ENCODE data around the gene FMO1. TPM values are rescaled to one million over a fixed set of nuclear protein-coding genes. Genes with fewer than 3 reads are reported as not detected.
A peak's percentile ranks its signal among the peaks of the same experiment; 100 is the strongest.

Gene FMO1
- total RNA-seq, 1 experiment from 2014 or later: not detected

- H3K4me3 ChIP-seq (ENCODE audit: low read length): no peak overlapping the region
- H3K36me3 ChIP-seq (ENCODE audit: low read depth, low read length): no peaks in the 10 kb centered on the region
- no peaks in the 10 kb centered on the region for H3K9me2 ChIP-seq (replicated peaks; ENCODE audit: low read length)
- CTCF ChIA-PET: no interaction called here
- H3K9ac ChIP-seq (ENCODE audit: low read length): no peak overlapping the region
- peaks cover 46% of the 10 kb centered on the region for H3K27me3 ChIP-seq (ENCODE audit: low read length)
- H2AFZ ChIP-seq (ENCODE audit: low read length): no peak overlapping the region
- no peak for ATAC-seq
- DNase-seq: peak; percentile 58
- H4K20me1 ChIP-seq (ENCODE audit: low read length): no peaks in the 10 kb centered on the region
- no TSS peak for BruUV-seq (replicated peaks)
- POLR2A ChIA-PET (ENCODE audit: unreplicated experiment): no interaction called here
- H3K4me2 ChIP-seq (ENCODE audit: low read length): no peak overlapping the region
- peaks cover 14% of the 10 kb centered on the region for H3K4me1 ChIP-seq (ENCODE audit: insufficient read depth, low read length)
- no peak for TF ChIP-seq EZH2 (IDR thresholded peaks at IDR 0.05; ENCODE audit: low read length, unreplicated experiment)
- no peaks in the 10 kb centered on the region for H3K79me2 ChIP-seq (ENCODE audit: low read length)
- intact Hi-C loops (cut with micrococcal nuclease): no loop called here
- no peak overlapping the region for H3K27ac ChIP-seq (ENCODE audit: low read length)
- no peaks in the 10 kb centered on the region for H3F3A ChIP-seq (ENCODE audit: low read length, unreplicated experiment)
- no peaks in the 10 kb centered on the region for H3K9me3 ChIP-seq (ENCODE audit: low read length)
Measured at GRCh38 chr1:171256940-171257606, 8.8 kb downstream of the FMO1 start.

GRCh38 chr1:171257607-171258076, 9.3 kb downstream of the FMO1 start:
- no peak overlapping the region for H3K27ac ChIP-seq (ENCODE audit: low read length)
- CTCF ChIA-PET: no interaction called here
- H3K79me2 ChIP-seq (ENCODE audit: low read length): no peaks in the 10 kb centered on the region
- H3K4me2 ChIP-seq (ENCODE audit: low read length): no peak overlapping the region
- POLR2A ChIA-PET (ENCODE audit: unreplicated experiment): no interaction called here
- H3K9me2 ChIP-seq (replicated peaks; ENCODE audit: low read length): no peaks in the 10 kb centered on the region
- no peak for ATAC-seq
- H2AFZ ChIP-seq (ENCODE audit: low read length): no peak overlapping the region
- H3K9ac ChIP-seq (ENCODE audit: low read length): no peak overlapping the region
- peaks cover 46% of the 10 kb centered on the region for H3K27me3 ChIP-seq (ENCODE audit: low read length)
- no peaks in the 10 kb centered on the region for H4K20me1 ChIP-seq (ENCODE audit: low read length)
- no peaks in the 10 kb centered on the region for H3K9me3 ChIP-seq (ENCODE audit: low read length)
- BruUV-seq (replicated peaks): no TSS peak
- H3K36me3 ChIP-seq (ENCODE audit: low read depth, low read length): no peaks in the 10 kb centered on the region
- no peak for DNase-seq
- TF ChIP-seq EZH2 (IDR thresholded peaks at IDR 0.05; ENCODE audit: low read length, unreplicated experiment) (no peak), EZH2phosphoT487 (IDR thresholded peaks at IDR 0.05; ENCODE audit: borderline replicate concordance, low read length) (no peak), CTCF (conservative IDR thresholded peaks at IDR 0.05; ENCODE audit: low read depth, low read length) (no peak)
- intact Hi-C loops (cut with micrococcal nuclease): no loop called here
- H3K4me3 ChIP-seq (ENCODE audit: low read length): no peak overlapping the region
- H3K4me1 ChIP-seq (ENCODE audit: insufficient read depth, low read length): peaks cover 14% of the 10 kb centered on the region
- no peaks in the 10 kb centered on the region for H3F3A ChIP-seq (ENCODE audit: low read length, unreplicated experiment)

- no peak overlapping the region for H3K4me2 ChIP-seq (ENCODE audit: low read length)
- no peak for TF ChIP-seq CTCF (conservative IDR thresholded peaks at IDR 0.05; ENCODE audit: low read depth, low read length)
- no peak for TF ChIP-seq EZH2 (IDR thresholded peaks at IDR 0.05; ENCODE audit: low read length, unreplicated experiment)
- TF ChIP-seq EZH2phosphoT487 (IDR thresholded peaks at IDR 0.05; ENCODE audit: borderline replicate concordance, low read length): no peak
- no peak overlapping the region for H3K27ac ChIP-seq (ENCODE audit: low read length)
- no peak overlapping the region for H3K4me3 ChIP-seq (ENCODE audit: low read length)
- intact Hi-C loops (cut with micrococcal nuclease): no loop called here
- no peaks in the 10 kb centered on the region for H3K36me3 ChIP-seq (ENCODE audit: low read depth, low read length)
- peaks cover 48% of the 10 kb centered on the region for H3K27me3 ChIP-seq (ENCODE audit: low read length)
- no peaks in the 10 kb centered on the region for H3K9me2 ChIP-seq (replicated peaks; ENCODE audit: low read length)
- ChIA-PET POLR2A (ENCODE audit: unreplicated experiment) (no interaction called here), CTCF (no interaction called here)
- H2AFZ ChIP-seq (ENCODE audit: low read length): no peak overlapping the region
- H4K20me1 ChIP-seq (ENCODE audit: low read length): no peaks in the 10 kb centered on the region
- H3K9ac ChIP-seq (ENCODE audit: low read length): no peak overlapping the region
- no TSS peak for BruUV-seq (replicated peaks)
- H3K79me2 ChIP-seq (ENCODE audit: low read length): no peaks in the 10 kb centered on the region
- DNase-seq (no peak), ATAC-seq (no peak)
- no peaks in the 10 kb centered on the region for H3F3A ChIP-seq (ENCODE audit: low read length, unreplicated experiment)
- peaks cover 14% of the 10 kb centered on the region for H3K4me1 ChIP-seq (ENCODE audit: insufficient read depth, low read length)
- no peaks in the 10 kb centered on the region for H3K9me3 ChIP-seq (ENCODE audit: low read length)
Measured at GRCh38 chr1:171258429-171258828, 10.1 kb downstream of the FMO1 start.
